Esophagus muscularis mucosa (tissue), 3 donors: Measurements from ENCODE around the gene MLLT3.

ENCODE experiments used
- POLR2A ChIP-seq: fragments of 450-650 bp; IDR thresholded peaks from one replicate; pipeline ENCODE4 v1.6.1; 2017; ENCODE audit warnings: antibody characterized with exemption, moderate library complexity, mild to moderate bottlenecking, low read depth
- TF ChIP-seq, protein P1 (sequence below), 3 experiments: fragments of 200-600 bp in 2 of 3; fragments of 450-650 bp in 1 of 3; sonication (generic) in 2 of 3; IDR thresholded peaks; one replicate each; pipeline ENCODE4 v1.5.1; 2017 to 2019; ENCODE audit warnings: antibody characterized with exemption in 3 of 3, mild to moderate bottlenecking in 2 of 3, moderate library complexity in 1 of 3

DNA sequence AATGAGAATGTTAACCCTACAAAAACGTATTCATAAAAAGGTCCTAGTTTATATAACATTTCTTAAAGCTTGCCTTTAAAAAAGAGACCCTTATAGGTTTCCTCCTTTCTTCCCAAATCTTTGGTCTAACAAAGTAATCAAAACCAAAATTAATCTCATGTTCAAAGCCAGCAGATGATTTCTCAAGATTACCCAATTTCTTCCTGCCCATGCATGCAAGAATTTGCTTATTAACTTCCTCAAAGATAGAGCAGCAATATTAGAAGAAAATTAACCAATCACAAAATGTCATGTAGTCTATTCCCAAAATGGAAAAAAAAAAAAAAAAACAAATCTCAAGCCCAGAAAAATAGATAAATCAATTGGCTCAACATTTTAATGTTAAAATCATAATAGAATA, 114.9 kb downstream of the MLLT3 start:
- TF ChIP-seq POLR2A: no peak
- TF ChIP-seq, protein P1, sequence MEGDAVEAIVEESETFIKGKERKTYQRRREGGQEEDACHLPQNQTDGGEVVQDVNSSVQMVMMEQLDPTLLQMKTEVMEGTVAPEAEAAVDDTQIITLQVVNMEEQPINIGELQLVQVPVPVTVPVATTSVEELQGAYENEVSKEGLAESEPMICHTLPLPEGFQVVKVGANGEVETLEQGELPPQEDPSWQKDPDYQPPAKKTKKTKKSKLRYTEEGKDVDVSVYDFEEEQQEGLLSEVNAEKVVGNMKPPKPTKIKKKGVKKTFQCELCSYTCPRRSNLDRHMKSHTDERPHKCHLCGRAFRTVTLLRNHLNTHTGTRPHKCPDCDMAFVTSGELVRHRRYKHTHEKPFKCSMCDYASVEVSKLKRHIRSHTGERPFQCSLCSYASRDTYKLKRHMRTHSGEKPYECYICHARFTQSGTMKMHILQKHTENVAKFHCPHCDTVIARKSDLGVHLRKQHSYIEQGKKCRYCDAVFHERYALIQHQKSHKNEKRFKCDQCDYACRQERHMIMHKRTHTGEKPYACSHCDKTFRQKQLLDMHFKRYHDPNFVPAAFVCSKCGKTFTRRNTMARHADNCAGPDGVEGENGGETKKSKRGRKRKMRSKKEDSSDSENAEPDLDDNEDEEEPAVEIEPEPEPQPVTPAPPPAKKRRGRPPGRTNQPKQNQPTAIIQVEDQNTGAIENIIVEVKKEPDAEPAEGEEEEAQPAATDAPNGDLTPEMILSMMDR (IDR thresholded peaks at IDR 0.05): no peak
